Activated CD4-positive, alpha-beta memory T cell treated with anti-CD3 and anti-CD28 coated beads, Interleukin-2, amount 10 ng/mL, durations not matched to agents 7 days and 5 days (primary cell): ENCODE data around the gene CIAO2B. TPM values are rescaled to one million over a fixed set of nuclear protein-coding genes. Genes with fewer than 3 reads are reported as not detected.

Experiments used
- CTCF ChIA-PET: fragments of 350-600 bp; sonication (Branson Sonifier 250); formaldehyde crosslinking; loops from one replicate; lab custom pipeline; 2021; ENCODE audit warnings: antibody characterized with exemption, inconsistent platforms; lab: Charles Lee
- POLR2A ChIA-PET: fragments of 350-600 bp; sonication (Branson Sonifier 250); formaldehyde crosslinking; loops from one replicate; lab custom pipeline; 2021; ENCODE audit warnings: antibody characterized with exemption; lab: Charles Lee
- DNase-seq: peaks from one replicate; pipeline ENCODE4 v3.0.0-alpha.2; 2020
- H3K27ac Mint-ChIP-seq: one replicate; pipeline ENCODE4 v1.8.0; 2021; ENCODE audit warnings: mild to moderate bottlenecking, mixed read lengths
- H3K27me3 Mint-ChIP-seq: one replicate; pipeline ENCODE4 v1.8.0; 2021; ENCODE audit warnings: mixed read lengths
- H3K36me3 Mint-ChIP-seq: one replicate; pipeline ENCODE4 v1.8.0; 2021; ENCODE audit warnings: low read depth, mixed read lengths
- H3K4me1 Mint-ChIP-seq: one replicate; pipeline ENCODE4 v1.8.0; 2021; ENCODE audit warnings: mixed read lengths
- H3K4me3 Mint-ChIP-seq: one replicate; pipeline ENCODE4 v1.8.0; 2021; ENCODE audit warnings: mild to moderate bottlenecking, mixed read lengths
- H3K9me3 Mint-ChIP-seq: one replicate; pipeline ENCODE4 v1.8.0; 2021; ENCODE audit warnings: mixed read lengths
- total RNA-seq, 2 experiments: library from RNA; stranded (reverse); gene quantifications; one replicate each; pipeline ENCODE4 v1.2.3, GENCODE V29; 2021

The CIAO2B gene
- total RNA-seq, 2 experiments from 2014 or later = 116 to 121 TPM

DNA sequence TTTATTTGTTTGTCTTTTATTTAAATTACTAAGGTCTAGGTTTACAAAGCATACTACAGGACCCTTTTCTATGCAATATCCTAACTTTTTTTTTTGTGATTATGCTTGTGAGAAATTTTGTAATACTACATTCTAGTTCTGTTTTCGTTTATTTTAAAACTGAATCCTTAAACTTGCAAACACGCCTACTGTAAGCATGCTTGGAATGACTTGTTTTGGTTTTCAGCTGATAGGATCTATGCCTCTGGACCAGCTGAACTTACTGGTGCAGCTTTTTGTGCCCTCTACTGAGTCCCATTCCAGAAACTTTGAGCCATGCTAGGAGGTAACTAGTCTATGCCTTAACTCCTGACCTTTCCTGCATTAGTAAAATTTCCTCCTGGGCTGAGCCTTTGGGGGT is 47.9 kb downstream of the CIAO2B start:
- Mint-ChIP-seq H3K4me3 (no peak overlapping the region), H3K4me1 (peaks cover 43% of the 10 kb centered on the region), H3K36me3 (peaks cover 38% of the 10 kb centered on the region), H3K27me3 (no peaks in the 10 kb centered on the region), H3K9me3 (no peaks in the 10 kb centered on the region), H3K27ac (no peak overlapping the region)
- no peak for DNase-seq
- CTCF ChIA-PET = interaction anchor here (1.3 to 1.7 kb wide), 3 partner anchors 9 to 19 kb away, joined by 4 to 7 read pairs (median 6); no protein-coding TSS in a partner anchor
- POLR2A ChIA-PET = interaction anchor here (1.1 kb wide), 1 partner anchor 542 kb away, joined by 3 read pairs; no protein-coding TSS in a partner anchor

- no peak overlapping the region for H3K4me3 Mint-ChIP-seq
- ChIA-PET CTCF (interaction anchor here (1.3 to 1.7 kb wide), 2 partner anchors 10 to 17 kb away, joined by 4 to 7 read pairs; no protein-coding TSS in a partner anchor), POLR2A (interaction anchor here (1.1 kb wide), 1 partner anchor 543 kb away, joined by 3 read pairs; no protein-coding TSS in a partner anchor)
- no peaks in the 10 kb centered on the region for H3K27me3 Mint-ChIP-seq
- no peak overlapping the region for H3K27ac Mint-ChIP-seq
- no peaks in the 10 kb centered on the region for H3K9me3 Mint-ChIP-seq
- H3K36me3 Mint-ChIP-seq = peaks cover 35% of the 10 kb centered on the region
- no peak for DNase-seq
- H3K4me1 Mint-ChIP-seq = peaks cover 43% of the 10 kb centered on the region
Measured at GRCh38 chr16:66885491-66885890, 48.7 kb downstream of the CIAO2B start.

- Mint-ChIP-seq H3K4me1 (peaks cover 60% of the 10 kb centered on the region), H3K27ac (no peak overlapping the region), H3K27me3 (no peaks in the 10 kb centered on the region), H3K36me3 (peaks cover 26% of the 10 kb centered on the region), H3K4me3 (no peak overlapping the region), H3K9me3 (no peaks in the 10 kb centered on the region)
- POLR2A ChIA-PET = interaction anchor here (0.9 kb wide), 1 partner anchor 52 kb away, joined by 4 read pairs; the partner anchor contains the start of gene NAE1
- no peak for DNase-seq
- CTCF ChIA-PET = interaction anchor here (1.3 to 4.3 kb wide), 7 partner anchors 10 to 52 kb away, joined by 3 to 35 read pairs (median 13); partner anchors contain the start of gene NAE1
Measured at GRCh38 chr16:66882702-66883101, 51.5 kb downstream of the CIAO2B start.

Other genes with a start within 250 kb of the CIAO2B start
- under 1 TPM; 0.53 to 0.58 TPM for gene CMTM4, start 237.7 kb downstream of the CIAO2B start, total RNA-seq
- gene DYNC1LI2, start 182.8 kb downstream of the CIAO2B start, total RNA-seq = 10 to 100 TPM; 50.1 to 52.9 TPM
- under 1 TPM in 1 of 2 experiments, not detected in 1; 0.15 TPM for gene TERB1, start 132.8 kb downstream of the CIAO2B start, total RNA-seq
- 10 to 100 TPM; 76.5 to 78.2 TPM for gene NAE1, start 103.4 kb downstream of the CIAO2B start, total RNA-seq
- gene CA7, start 90.0 kb downstream of the CIAO2B start, total RNA-seq = under 1 TPM in 1 of 2 experiments, not detected in 1; 0.13 TPM
- 10 to 100 TPM; 30.7 to 33.9 TPM for gene PDP2, start 53.9 kb downstream of the CIAO2B start, total RNA-seq
- not detected for gene CDH16, start 15.5 kb downstream of the CIAO2B start, total RNA-seq
- gene RRAD, start 8.9 kb downstream of the CIAO2B start, total RNA-seq = 1 to 10 TPM; 1.0 to 1.3 TPM
- 10 to 100 TPM; 32.9 to 33.5 TPM for gene CES2, start 1.1 kb upstream of the CIAO2B start, total RNA-seq
- gene CES3, start 26.9 kb upstream of the CIAO2B start, total RNA-seq = 1 to 10 TPM; 6.1 to 6.3 TPM
- gene CES4A, start 54.2 kb upstream of the CIAO2B start, total RNA-seq = 10 to 100 TPM; 37.8 to 39.3 TPM
- gene CBFB, start 94.7 kb upstream of the CIAO2B start, total RNA-seq = 100 to 1,000 TPM; 236 to 238 TPM
- 10 to 100 TPM; 12.4 to 13.3 TPM for gene PHAF1, start 175.5 kb upstream of the CIAO2B start, total RNA-seq
- gene B3GNT9, start 216.6 kb upstream of the CIAO2B start, total RNA-seq = 10 to 100 TPM; 14.6 to 16.2 TPM
- gene TRADD, start 225.5 kb upstream of the CIAO2B start, total RNA-seq = 10 to 100 TPM; 96.9 to 97.3 TPM
- gene FBXL8, start 225.6 kb upstream of the CIAO2B start, total RNA-seq = 10 to 100 TPM; 52.3 to 54.4 TPM
- gene HSF4, start 230.3 kb upstream of the CIAO2B start, total RNA-seq = 100 to 1,000 TPM; 107 to 110 TPM
- gene NOL3, start 236.1 kb upstream of the CIAO2B start, total RNA-seq = 10 to 100 TPM; 35.6 to 36.7 TPM
- 10 to 100 TPM; 63.9 to 70.9 TPM for gene MATCAP1, start 249.6 kb upstream of the CIAO2B start, total RNA-seq